DND-41 (cell line): ENCODE results near the gene OGFRL1.

Experiments used
- EZH2 ChIP-seq: IDR thresholded peaks from 3 replicates; pipeline ENCODE4 v1.6.1; 2012; ENCODE audit warnings: borderline replicate concordance, low read depth, mild to moderate bottlenecking, moderate library complexity, low read length, inconsistent platforms; ENCODE audit not compliant: severe bottlenecking
- TF ChIP-seq, protein P1 (sequence below): IDR thresholded peaks from 2 replicates; pipeline ENCODE4 v1.5.1; 2012; ENCODE audit warnings: borderline replicate concordance, low read length, moderate library complexity, mild to moderate bottlenecking; ENCODE audit not compliant: poor library complexity, severe bottlenecking; ENCODE audit errors: extremely low read depth

GRCh38 chr6:71279321-71279720 lies 9.3 kb upstream of the OGFRL1 start:
- TF ChIP-seq, protein P1, sequence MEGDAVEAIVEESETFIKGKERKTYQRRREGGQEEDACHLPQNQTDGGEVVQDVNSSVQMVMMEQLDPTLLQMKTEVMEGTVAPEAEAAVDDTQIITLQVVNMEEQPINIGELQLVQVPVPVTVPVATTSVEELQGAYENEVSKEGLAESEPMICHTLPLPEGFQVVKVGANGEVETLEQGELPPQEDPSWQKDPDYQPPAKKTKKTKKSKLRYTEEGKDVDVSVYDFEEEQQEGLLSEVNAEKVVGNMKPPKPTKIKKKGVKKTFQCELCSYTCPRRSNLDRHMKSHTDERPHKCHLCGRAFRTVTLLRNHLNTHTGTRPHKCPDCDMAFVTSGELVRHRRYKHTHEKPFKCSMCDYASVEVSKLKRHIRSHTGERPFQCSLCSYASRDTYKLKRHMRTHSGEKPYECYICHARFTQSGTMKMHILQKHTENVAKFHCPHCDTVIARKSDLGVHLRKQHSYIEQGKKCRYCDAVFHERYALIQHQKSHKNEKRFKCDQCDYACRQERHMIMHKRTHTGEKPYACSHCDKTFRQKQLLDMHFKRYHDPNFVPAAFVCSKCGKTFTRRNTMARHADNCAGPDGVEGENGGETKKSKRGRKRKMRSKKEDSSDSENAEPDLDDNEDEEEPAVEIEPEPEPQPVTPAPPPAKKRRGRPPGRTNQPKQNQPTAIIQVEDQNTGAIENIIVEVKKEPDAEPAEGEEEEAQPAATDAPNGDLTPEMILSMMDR, result no peak
- no peak for TF ChIP-seq EZH2
